ENCODE measurements around the gene EIF2D. TPM values are rescaled to one million over a fixed set of nuclear protein-coding genes. Genes with fewer than 3 reads are reported as not detected.

The EIF2D gene
- total and polyA plus RNA-seq, 2 of the 13 experiments (the other 11 are each of a cell fraction or from before 2014, with no cell fraction given), result 45.1 to 64.9 TPM

GRCh38 chr1:206556750-206557635 lies 55.3 kb downstream of the EIF2D start (continued):
- TF ChIP-seq, protein P1, sequence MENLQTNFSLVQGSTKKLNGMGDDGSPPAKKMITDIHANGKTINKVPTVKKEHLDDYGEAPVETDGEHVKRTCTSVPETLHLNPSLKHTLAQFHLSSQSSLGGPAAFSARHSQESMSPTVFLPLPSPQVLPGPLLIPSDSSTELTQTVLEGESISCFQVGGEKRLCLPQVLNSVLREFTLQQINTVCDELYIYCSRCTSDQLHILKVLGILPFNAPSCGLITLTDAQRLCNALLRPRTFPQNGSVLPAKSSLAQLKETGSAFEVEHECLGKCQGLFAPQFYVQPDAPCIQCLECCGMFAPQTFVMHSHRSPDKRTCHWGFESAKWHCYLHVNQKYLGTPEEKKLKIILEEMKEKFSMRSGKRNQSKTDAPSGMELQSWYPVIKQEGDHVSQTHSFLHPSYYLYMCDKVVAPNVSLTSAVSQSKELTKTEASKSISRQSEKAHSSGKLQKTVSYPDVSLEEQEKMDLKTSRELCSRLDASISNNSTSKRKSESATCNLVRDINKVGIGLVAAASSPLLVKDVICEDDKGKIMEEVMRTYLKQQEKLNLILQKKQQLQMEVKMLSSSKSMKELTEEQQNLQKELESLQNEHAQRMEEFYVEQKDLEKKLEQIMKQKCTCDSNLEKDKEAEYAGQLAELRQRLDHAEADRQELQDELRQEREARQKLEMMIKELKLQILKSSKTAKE (CRISPR knock-in tag; IDR thresholded peaks at IDR 0.05; ENCODE audit: borderline replicate concordance), result no peak
- TF ChIP-seq, protein P2, sequence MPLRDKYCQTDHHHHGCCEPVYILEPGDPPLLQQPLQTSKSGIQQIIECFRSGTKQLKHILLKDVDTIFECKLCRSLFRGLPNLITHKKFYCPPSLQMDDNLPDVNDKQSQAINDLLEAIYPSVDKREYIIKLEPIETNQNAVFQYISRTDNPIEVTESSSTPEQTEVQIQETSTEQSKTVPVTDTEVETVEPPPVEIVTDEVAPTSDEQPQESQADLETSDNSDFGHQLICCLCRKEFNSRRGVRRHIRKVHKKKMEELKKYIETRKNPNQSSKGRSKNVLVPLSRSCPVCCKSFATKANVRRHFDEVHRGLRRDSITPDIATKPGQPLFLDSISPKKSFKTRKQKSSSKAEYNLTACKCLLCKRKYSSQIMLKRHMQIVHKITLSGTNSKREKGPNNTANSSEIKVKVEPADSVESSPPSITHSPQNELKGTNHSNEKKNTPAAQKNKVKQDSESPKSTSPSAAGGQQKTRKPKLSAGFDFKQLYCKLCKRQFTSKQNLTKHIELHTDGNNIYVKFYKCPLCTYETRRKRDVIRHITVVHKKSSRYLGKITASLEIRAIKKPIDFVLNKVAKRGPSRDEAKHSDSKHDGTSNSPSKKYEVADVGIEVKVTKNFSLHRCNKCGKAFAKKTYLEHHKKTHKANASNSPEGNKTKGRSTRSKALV (CRISPR knock-in tag; IDR thresholded peaks at IDR 0.05), result peak; percentile 78
- TF ChIP-seq PRPF4 (IDR thresholded peaks at IDR 0.05; ENCODE audit: low read depth, low read length, poor library complexity, severe bottlenecking) (no peak), HNRNPLL (IDR thresholded peaks at IDR 0.05; ENCODE audit: low read depth, low read length, poor library complexity, severe bottlenecking) (peak; percentile 96), ARNTL (CRISPR knock-in tag; IDR thresholded peaks at IDR 0.05) (no peak), ZHX2 (IDR thresholded peaks at IDR 0.05; ENCODE audit: low read depth) (no peak), ZHX2 (CRISPR knock-in tag; IDR thresholded peaks at IDR 0.05; ENCODE audit: borderline replicate concordance) (no peak), ZNF687 (CRISPR knock-in tag; IDR thresholded peaks at IDR 0.05) (peak; percentile 55; the same call in 1 of the 2 replicates), NFE2L2 (IDR thresholded peaks at IDR 0.05; ENCODE audit: low read length) (no peak), REXO4 (CRISPR knock-in tag; IDR thresholded peaks at IDR 0.05; ENCODE audit: borderline replicate concordance) (no peak), ISL2 (CRISPR knock-in tag; IDR thresholded peaks at IDR 0.05) (no peak), SRSF4 (IDR thresholded peaks at IDR 0.05; ENCODE audit: low read depth, low read length, poor library complexity, severe bottlenecking) (no peak), ELF3 (CRISPR knock-in tag; IDR thresholded peaks at IDR 0.05) (no peak)
